Rectal smooth muscle tissue (tissue), 1 donor: ENCODE results near the gene PKN3.
A peak's percentile ranks its signal among the peaks of the same experiment; 100 is the strongest.
"Not testable (repeated sequence)": the region's sequence is repeated elsewhere in the genome, so short reads cannot be mapped to it uniquely, and the experiment has no call there.

Experiments used
- H3K27ac ChIP-seq: one replicate; pipeline ENCODE4 v1.7.0; 2013; ENCODE audit warnings: low read depth, low read length, inconsistent platforms
- H3K27me3 ChIP-seq: one replicate; pipeline ENCODE4 v1.7.0; 2013; ENCODE audit warnings: low read length; ENCODE audit not compliant: control insufficient read depth, insufficient read depth
- H3K36me3 ChIP-seq: one replicate; pipeline ENCODE4 v1.7.0; 2013; ENCODE audit warnings: low read length; ENCODE audit not compliant: control insufficient read depth, insufficient read depth
- H3K4me1 ChIP-seq: one replicate; pipeline ENCODE4 v1.7.0; 2013; ENCODE audit warnings: low read length; ENCODE audit not compliant: control insufficient read depth, insufficient read depth
- H3K4me3 ChIP-seq: one replicate; pipeline ENCODE4 v1.7.0; 2013; ENCODE audit warnings: low read length
- H3K9ac ChIP-seq: one replicate; pipeline ENCODE4 v1.7.0; 2013; ENCODE audit warnings: low read length

The PKN3 gene

GRCh38 chr9:128684325-128685199 is 17.7 kb upstream of the PKN3 start:
- H3K27ac ChIP-seq: no peak overlapping the region
- H3K36me3 ChIP-seq: no peaks in the 10 kb centered on the region
- no peaks in the 10 kb centered on the region for H3K27me3 ChIP-seq
- peak overlapping the region; percentile 61 for H3K4me3 ChIP-seq
- H3K4me1 ChIP-seq: peaks cover 5% of the 10 kb centered on the region
- H3K9ac ChIP-seq: peak overlapping the region; percentile 39

- Histone ChIP-seq H3K36me3 (no peaks in the 10 kb centered on the region), H3K4me1 (peaks cover 12% of the 10 kb centered on the region), H3K9ac (no peak overlapping the region), H3K4me3 (peak overlapping the region; percentile 25), H3K27ac (no peak overlapping the region), H3K27me3 (no peaks in the 10 kb centered on the region)
These were observed 16.4 kb upstream of the PKN3 start for GRCh38 chr9:128685636-128686489.

DNA sequence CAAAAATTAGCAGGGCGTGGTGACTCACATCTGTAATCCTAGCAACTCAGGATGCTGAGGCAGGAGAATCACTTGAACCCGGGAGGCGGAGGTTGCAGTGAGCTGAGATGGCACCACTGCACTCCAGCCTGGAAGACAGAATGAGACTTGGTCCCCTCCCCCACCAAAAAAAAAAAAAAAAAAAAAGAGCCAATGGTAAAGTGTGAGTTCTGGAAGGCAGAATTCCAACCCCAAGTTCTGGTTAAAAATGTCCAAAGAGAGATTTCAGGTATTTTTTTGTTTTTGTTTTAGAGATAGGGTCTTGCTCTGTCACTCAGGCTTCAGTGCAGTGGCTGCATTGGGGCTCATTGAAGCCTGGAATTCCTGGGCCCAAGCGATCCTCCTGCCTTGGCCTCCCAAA is 14.8 kb upstream of the PKN3 start:
- Histone ChIP-seq H3K36me3 (peaks cover under 1% of the 10 kb centered on the region), H3K4me1 (peaks cover 12% of the 10 kb centered on the region), H3K27me3 (no peaks in the 10 kb centered on the region), H3K9ac (no peak overlapping the region), H3K4me3 (no peak overlapping the region), H3K27ac (no peak overlapping the region)

DNA sequence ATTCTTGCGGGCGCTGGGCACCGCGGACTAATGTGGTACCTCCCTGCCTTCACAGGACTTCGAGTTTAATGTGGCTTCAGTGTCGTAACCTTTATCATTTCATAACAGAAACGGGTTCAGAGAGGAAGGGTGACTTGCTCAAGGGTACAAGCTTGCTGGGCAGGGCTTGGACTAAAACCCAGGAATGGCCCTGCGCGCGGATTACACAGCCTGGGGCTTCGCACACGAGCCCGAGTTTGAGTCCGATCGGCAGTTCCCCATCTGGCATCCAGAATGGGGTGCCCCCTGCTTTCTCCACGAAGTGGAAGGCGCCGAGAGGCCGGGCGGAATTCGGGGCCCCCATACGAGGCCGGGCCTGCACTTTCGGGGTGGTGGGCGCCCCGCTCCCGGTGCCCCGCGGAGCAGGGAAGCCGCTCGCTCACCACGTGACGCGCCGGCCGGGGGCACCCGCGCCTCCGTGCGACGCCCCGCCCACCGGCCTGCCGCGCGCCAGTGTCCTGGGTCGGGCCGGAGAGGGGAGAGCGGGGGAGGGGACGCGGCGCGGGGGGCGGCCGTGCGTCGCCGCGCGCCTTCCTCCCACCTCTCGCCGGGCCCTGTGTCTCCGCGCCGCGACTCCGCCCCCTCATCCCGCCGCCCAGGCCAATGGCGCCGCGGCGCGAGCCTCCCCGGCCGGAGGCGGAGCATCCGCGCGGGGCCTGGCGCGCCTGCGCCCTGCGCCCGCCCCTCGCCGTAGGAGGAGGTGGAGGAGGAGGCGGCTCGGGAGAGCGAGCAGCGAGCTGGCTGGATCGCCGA is 13.6 kb upstream of the PKN3 start, which contains the start of gene SET:
SET (plus strand) TSS at position 722 of the 792 bp plus-strand sequence. CDS start 361 bp downstream, outside the sequence.
- Histone ChIP-seq H3K36me3 (peaks cover 8% of the 10 kb centered on the region), H3K4me1 (peaks cover 12% of the 10 kb centered on the region), H3K9ac (peak within 1 kb of the TSS; percentile 13), H3K4me3 (peak within 1 kb of the TSS; percentile 88), H3K27me3 (no peaks in the 10 kb centered on the region), H3K27ac (peak within 1 kb of the TSS; percentile 89)

DNA sequence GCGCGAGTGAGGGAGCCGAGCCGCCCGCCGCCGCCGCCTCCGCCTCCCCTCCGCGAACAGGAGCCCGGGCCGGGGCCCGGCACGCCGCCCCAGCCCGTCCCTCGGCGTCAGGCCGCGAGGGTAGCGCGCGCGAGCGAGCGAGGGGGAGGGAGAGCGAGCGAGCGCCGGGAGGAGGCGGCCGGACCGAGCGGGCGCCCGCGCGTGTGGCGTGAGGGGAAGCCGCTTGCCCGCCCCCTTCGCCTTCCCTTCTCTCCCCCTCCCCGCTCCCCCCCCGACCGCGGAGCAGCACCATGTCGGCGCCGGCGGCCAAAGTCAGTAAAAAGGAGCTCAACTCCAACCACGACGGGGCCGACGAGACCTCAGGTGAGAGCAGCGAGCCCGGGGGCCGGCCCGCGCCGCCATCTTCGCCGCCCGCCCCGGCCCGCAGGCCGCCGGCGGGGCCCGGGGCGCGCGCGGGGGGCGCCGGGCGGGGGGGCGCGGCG is 13.0 kb upstream of the PKN3 start:
- Histone ChIP-seq H3K36me3 (peaks cover 8% of the 10 kb centered on the region), H3K4me3 (peak overlapping the region; percentile 39), H3K27ac (peak overlapping the region; percentile 89), H3K9ac (no peak overlapping the region), H3K4me1 (peaks cover 12% of the 10 kb centered on the region), H3K27me3 (no peaks in the 10 kb centered on the region)

DNA sequence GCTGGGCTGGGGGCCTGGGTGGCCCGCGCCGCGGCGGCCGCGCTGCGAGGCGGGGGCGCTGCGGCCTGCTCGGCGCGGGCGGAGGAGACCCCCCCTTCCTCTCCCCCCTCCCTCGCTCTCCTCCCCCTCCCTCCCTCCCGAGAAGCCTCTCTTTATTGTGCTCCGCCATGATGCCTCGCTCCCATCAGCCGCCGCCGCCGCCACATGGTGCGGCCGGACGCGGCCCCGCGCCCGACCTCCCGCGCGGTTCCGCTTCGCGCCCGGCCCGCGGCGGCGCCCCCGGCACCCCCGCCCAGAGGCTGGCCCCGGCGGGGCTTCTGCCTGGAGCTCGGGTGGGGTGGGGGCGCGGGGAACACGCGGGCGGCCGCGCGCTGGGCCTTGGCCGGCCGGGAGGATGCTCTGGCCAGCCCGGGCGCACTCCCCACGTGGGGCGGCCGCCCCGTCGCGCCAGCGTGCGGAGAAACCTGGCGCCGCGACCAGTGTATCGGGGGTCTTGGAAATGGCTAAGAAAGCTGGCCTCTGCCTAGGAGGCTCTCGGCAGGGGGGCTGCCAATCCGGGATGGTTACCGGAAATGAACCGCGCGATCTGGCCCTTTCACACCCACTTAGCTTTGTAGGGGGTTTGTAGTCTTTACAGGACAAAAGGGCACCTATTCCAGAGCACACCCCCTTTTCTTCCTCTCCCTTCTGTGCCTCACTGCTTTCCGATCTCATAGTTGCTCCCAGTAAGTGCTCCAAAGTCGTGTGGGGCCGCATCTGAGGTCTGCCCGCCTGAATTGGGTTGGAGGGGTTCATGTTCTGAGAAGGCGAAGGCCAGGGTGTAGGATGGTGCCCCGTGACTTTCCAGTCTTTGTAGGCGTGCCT is 12.3 kb upstream of the PKN3 start:
- H3K4me3 ChIP-seq: peak overlapping the region; percentile 88
- peaks cover 9% of the 10 kb centered on the region for H3K4me1 ChIP-seq

GRCh38 chr9:128690684-128691034 is 11.6 kb upstream of the PKN3 start:
- H3K9ac ChIP-seq: peak overlapping the region; percentile 66
- H3K4me3 ChIP-seq: peak overlapping the region; percentile 88
- peaks cover 8% of the 10 kb centered on the region for H3K36me3 ChIP-seq
- H3K27ac ChIP-seq: no peak overlapping the region
- no peaks in the 10 kb centered on the region for H3K27me3 ChIP-seq
- peaks cover 9% of the 10 kb centered on the region for H3K4me1 ChIP-seq

More for the DNA sequence above, 12.3 kb upstream of the PKN3 start:
- Histone ChIP-seq H3K36me3 (peaks cover 8% of the 10 kb centered on the region), H3K27me3 (no peaks in the 10 kb centered on the region), H3K27ac (no peak overlapping the region), H3K9ac (peak overlapping the region; percentile 66)

DNA sequence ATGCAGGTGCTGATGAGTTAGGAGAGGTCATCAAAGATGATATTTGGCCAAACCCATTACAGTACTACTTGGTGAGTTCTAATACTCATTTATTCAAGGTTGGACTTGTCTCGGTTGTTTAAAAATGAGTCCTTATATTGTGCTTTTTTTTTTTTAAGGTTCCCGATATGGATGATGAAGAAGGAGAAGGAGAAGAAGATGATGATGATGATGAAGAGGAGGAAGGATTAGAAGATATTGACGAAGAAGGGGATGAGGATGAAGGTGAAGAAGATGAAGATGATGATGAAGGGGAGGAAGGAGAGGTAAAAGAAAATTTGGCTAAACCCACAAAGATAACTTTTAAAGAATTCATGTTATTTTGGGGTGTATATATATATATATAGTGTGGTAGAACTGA is 8.6 kb upstream of the PKN3 start:
- H3K36me3 ChIP-seq, H3K4me1 ChIP-seq, H3K4me3 ChIP-seq: not testable (repeated sequence)

DNA sequence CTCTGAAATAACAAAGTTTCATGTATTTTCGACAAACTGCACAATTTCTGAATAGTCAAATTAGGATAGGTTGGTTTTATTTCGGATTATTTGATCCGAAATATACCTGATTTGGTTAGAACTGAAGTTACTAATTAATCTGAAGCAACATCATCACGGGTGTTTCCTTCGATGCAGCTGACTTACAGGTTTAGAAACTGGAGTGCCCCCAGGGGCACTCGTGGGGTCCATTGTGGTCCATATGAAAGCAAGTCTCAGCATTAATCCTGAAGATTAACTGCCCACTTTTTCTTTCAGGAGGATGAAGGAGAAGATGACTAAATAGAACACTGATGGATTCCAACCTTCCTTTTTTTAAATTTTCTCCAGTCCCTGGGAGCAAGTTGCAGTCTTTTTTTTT is 8.0 kb upstream of the PKN3 start:
- H3K27me3 ChIP-seq: no peaks in the 10 kb centered on the region
- no peak overlapping the region for H3K27ac ChIP-seq
- no peak overlapping the region for H3K4me3 ChIP-seq
- no peak overlapping the region for H3K9ac ChIP-seq
- peaks cover 8% of the 10 kb centered on the region for H3K36me3 ChIP-seq
- H3K4me1 ChIP-seq: peaks cover 7% of the 10 kb centered on the region

More for the DNA sequence above, 8.6 kb upstream of the PKN3 start:
- H3K27me3 ChIP-seq, H3K9ac ChIP-seq, H3K27ac ChIP-seq: not testable (repeated sequence)

GRCh38 chr9:128696923-128697707 is 5.2 kb upstream of the PKN3 start:
- Histone ChIP-seq H3K9ac (no peak overlapping the region), H3K4me3 (no peak overlapping the region), H3K36me3 (peaks cover 8% of the 10 kb centered on the region), H3K4me1 (peaks cover 2% of the 10 kb centered on the region), H3K27ac (no peak overlapping the region), H3K27me3 (no peaks in the 10 kb centered on the region)
